Keratinocyte (primary cell): ENCODE results near the gene SNAP29. TPM values are rescaled to one million over a fixed set of nuclear protein-coding genes. Genes with fewer than 3 reads are reported as not detected.

Experiments used
- DNase-seq: peaks from one replicate; pipeline ENCODE4 v3.0.0-alpha.2; 2011; ENCODE audit warnings: low read depth, missing footprints, low spot score
- FAIRE-seq: peaks from 2 replicates; lab custom pipeline; 2011; peaks lifted over from hg19 to GRCh38; lab: Jason Lieb, UNC
- H2AFZ ChIP-seq: 2 replicates; pipeline ENCODE4 v1.6.0; 2012; ENCODE audit warnings: low read length, control low read depth, inconsistent platforms; ENCODE audit not compliant: control insufficient read depth
- H3K27ac ChIP-seq: 2 replicates; pipeline ENCODE4 v1.5.1; 2011; ENCODE audit warnings: low read length; ENCODE audit not compliant: control insufficient read depth, insufficient read depth
- H3K27me3 ChIP-seq: 3 replicates; pipeline ENCODE4 v1.6.0; 2011; ENCODE audit warnings: low read length; ENCODE audit not compliant: control insufficient read depth, insufficient read depth; ENCODE audit errors: extremely low read depth
- H3K36me3 ChIP-seq, 2 experiments: 2 replicates in 1 of 2; 3 replicates in 1 of 2; pipeline ENCODE4 v1.5.1; 2011; ENCODE audit warnings: low read length in 2 of 2, mild to moderate bottlenecking in 1 of 2; ENCODE audit not compliant: control insufficient read depth in 2 of 2, insufficient read depth in 2 of 2; ENCODE audit errors: extremely low read depth in 1 of 2
- H3K4me1 ChIP-seq: 3 replicates; pipeline ENCODE4 v1.5.1; 2011; ENCODE audit warnings: low read length; ENCODE audit not compliant: control insufficient read depth, insufficient read depth; ENCODE audit errors: extremely low read depth
- H3K4me2 ChIP-seq: 3 replicates; pipeline ENCODE4 v1.6.0; 2011; ENCODE audit warnings: low read depth, low read length; ENCODE audit not compliant: control insufficient read depth, insufficient read depth; ENCODE audit errors: extremely low read depth
- H3K4me3 ChIP-seq, 3 experiments: fragments of 200-600 bp in 1 of 3; sonication (generic) in 1 of 3; 2 replicates in 2 of 3; 3 replicates in 1 of 3; pipeline ENCODE4 v1.5.1; 2011 to 2016; ENCODE audit warnings: low read length in 3 of 3, mild to moderate bottlenecking in 3 of 3, control low read depth in 2 of 3, inconsistent platforms in 1 of 3, low read depth in 1 of 3, mixed read lengths in 1 of 3, mixed run types in 1 of 3, moderate library complexity in 1 of 3; ENCODE audit not compliant: control insufficient read depth in 2 of 3, insufficient read depth in 2 of 3; ENCODE audit errors: extremely low read depth in 1 of 3
- H3K79me2 ChIP-seq: 2 replicates; pipeline ENCODE4 v1.6.0; 2012; ENCODE audit warnings: low read length; ENCODE audit not compliant: control insufficient read depth, insufficient read depth
- H3K9ac ChIP-seq: 3 replicates; pipeline ENCODE4 v1.6.0; 2011; ENCODE audit warnings: low read length; ENCODE audit not compliant: control insufficient read depth, insufficient read depth; ENCODE audit errors: extremely low read depth
- H3K9me1 ChIP-seq: 3 replicates; pipeline ENCODE4 v1.6.0; 2011; ENCODE audit warnings: low read length; ENCODE audit not compliant: control insufficient read depth, insufficient read depth; ENCODE audit errors: extremely low read depth
- H3K9me3 ChIP-seq: 2 replicates; pipeline ENCODE4 v1.5.1; 2012; ENCODE audit warnings: low read depth, low read length; ENCODE audit not compliant: control insufficient read depth
- H4K20me1 ChIP-seq: 3 replicates; pipeline ENCODE4 v1.6.0; 2011; ENCODE audit warnings: low read length; ENCODE audit not compliant: control insufficient read depth, insufficient read depth; ENCODE audit errors: extremely low read depth
- CTCF ChIP-seq, 3 experiments: IDR thresholded peaks in 1 of 3; conservative IDR thresholded peaks in 1 of 3; optimal IDR thresholded peaks in 1 of 3; 2 replicates in 2 of 3; 3 replicates in 1 of 3; pipeline versions ENCODE3 to v1.5.1; 2011; ENCODE audit warnings: low read length in 3 of 3, mild to moderate bottlenecking in 3 of 3, moderate library complexity in 2 of 3, control low read depth in 1 of 3, inconsistent platforms in 1 of 3; ENCODE audit not compliant: insufficient read depth in 2 of 3; ENCODE audit errors: extremely low read depth in 1 of 3
- EZH2 ChIP-seq: IDR thresholded peaks from one replicate; pipeline ENCODE4 v1.6.1; 2012; ENCODE audit warnings: inconsistent platforms, mild to moderate bottlenecking, low read length, moderate library complexity
- dilution Hi-C: fragments of 300-500 bp; cut with MboI; formaldehyde crosslinking; loops from one replicate; pipeline ENCODE4 v1.7.0; 2020; ENCODE audit warnings: low sequenced_read_pairs; ENCODE audit not compliant: extremely low pct_ligation_motif_present
- polyA plus RNA-seq, 5 experiments: library from polyadenylated mRNA; depleted of rRNA in 3 of 5; stranded (reverse) in 3 of 5; stranded (forward) in 1 of 5; unstranded in 1 of 5; fragments of >200 nt; gene quantifications; 1 replicate in 1 of 5; 2 replicates in 3 of 5; 3 replicates in 1 of 5; pipeline versions ENCODE4 v1.2.1 to v1.2.3, GENCODE V29; 2011 to 2012; ENCODE audit warnings: missing spikeins in 2 of 5, low read depth in 1 of 5, low replicate concordance in 1 of 5

SNAP29 gene
- polyA plus RNA-seq, 1 donor (not counting 4 experiments of a cell fraction or from before 2014, with no cell fraction given), result 36.5 TPM

- dilution Hi-C loops, result no loop called here
- peaks cover 12% of the 10 kb centered on the region in 2 experiments for H3K36me3 ChIP-seq
- no peaks in the 10 kb centered on the region for H3K27me3 ChIP-seq
- H3K9me1 ChIP-seq, result no peaks in the 10 kb centered on the region
- H4K20me1 ChIP-seq, result no peaks in the 10 kb centered on the region
- H3K9me3 ChIP-seq, result no peaks in the 10 kb centered on the region
- no peak overlapping the region for H3K27ac ChIP-seq
- no peak for TF ChIP-seq EZH2
- TF ChIP-seq CTCF (optimal IDR thresholded peaks at IDR 0.05 in 1 of 3, IDR thresholded peaks at IDR 0.05 in 1 of 3, conservative IDR thresholded peaks at IDR 0.05 in 1 of 3; ENCODE audit: extremely low read depth in 1 of 3, insufficient read depth in 2 of 3, low read length in 3 of 3), result no peak
- no peaks in the 10 kb centered on the region for H3K79me2 ChIP-seq
- no peak overlapping the region for H2AFZ ChIP-seq
- H3K4me3 ChIP-seq, result no peak overlapping the region
- H3K4me1 ChIP-seq, result no peaks in the 10 kb centered on the region
- DNase-seq (no peak), FAIRE-seq (no peak)
- H3K4me2 ChIP-seq, result no peak overlapping the region
- no peak overlapping the region for H3K9ac ChIP-seq
Observed at GRCh38 chr22:20873214-20873613, 14.4 kb downstream of the SNAP29 start.

- H3K4me2 ChIP-seq, result no peak overlapping the region
- peaks cover 10 to 12% of the 10 kb centered on the region in 2 experiments for H3K36me3 ChIP-seq
- H3K9me3 ChIP-seq, result no peaks in the 10 kb centered on the region
- H3K79me2 ChIP-seq, result no peaks in the 10 kb centered on the region
- no peak overlapping the region for H3K27ac ChIP-seq
- H3K9me1 ChIP-seq, result no peaks in the 10 kb centered on the region
- DNase-seq, result no peak
- no peaks in the 10 kb centered on the region for H3K4me1 ChIP-seq
- H3K4me3 ChIP-seq, result no peak overlapping the region
- no peaks in the 10 kb centered on the region for H3K27me3 ChIP-seq
- H4K20me1 ChIP-seq, result no peaks in the 10 kb centered on the region
- TF ChIP-seq CTCF (optimal IDR thresholded peaks at IDR 0.05 in 1 of 3, IDR thresholded peaks at IDR 0.05 in 1 of 3, conservative IDR thresholded peaks at IDR 0.05 in 1 of 3; ENCODE audit: extremely low read depth in 1 of 3, insufficient read depth in 2 of 3, low read length in 3 of 3) (no peak), EZH2 (no peak)
- FAIRE-seq, result no peak
- H3K9ac ChIP-seq, result no peak overlapping the region
- dilution Hi-C loops, result no loop called here
- H2AFZ ChIP-seq, result no peak overlapping the region
Observed at GRCh38 chr22:20875296-20875695, 16.5 kb downstream of the SNAP29 start.
